Hematopoietic multipotent progenitor cell treated with erythropoietin and hydrocortisone succinate and interleukin-3 and kit ligand, for 4 days (in vitro differentiated cells): ENCODE results near the gene TGFBR2.

Source experiments
- DNase-seq: peaks from one replicate; pipeline ENCODE4 v3.0.0-alpha.2; 2015

The TGFBR2 gene

GRCh38 chr3:30695302-30696061 is 89.1 kb downstream of the TGFBR2 start:
- DNase-seq = no peak

- DNase-seq = no peak
These were observed 90.0 kb downstream of the TGFBR2 start for GRCh38 chr3:30696403-30696819.

GRCh38 chr3:30696896-30697295 is 90.5 kb downstream of the TGFBR2 start:
- DNase-seq = peak; percentile 81

GRCh38 chr3:30698549-30698948 is 92.1 kb downstream of the TGFBR2 start:
- DNase-seq = no peak

GRCh38 chr3:30699927-30700326 is 93.5 kb downstream of the TGFBR2 start:
- DNase-seq = no peak

- no peak for DNase-seq
These were observed 94.4 kb downstream of the TGFBR2 start for GRCh38 chr3:30700702-30701321.

- no peak for DNase-seq
These were observed 95.8 kb downstream of the TGFBR2 start for GRCh38 chr3:30702038-30702827.

GRCh38 chr3:30702828-30703397 is 96.5 kb downstream of the TGFBR2 start:
- no peak for DNase-seq

- no peak for DNase-seq
These were observed 98.8 kb downstream of the TGFBR2 start for GRCh38 chr3:30704931-30705890.

GRCh38 chr3:30707825-30708224 is 101.4 kb downstream of the TGFBR2 start:
- DNase-seq = no peak

- no peak for DNase-seq
These were observed 102.1 kb downstream of the TGFBR2 start for GRCh38 chr3:30708472-30708871.

GRCh38 chr3:30710017-30710416 is 103.6 kb downstream of the TGFBR2 start:
- no peak for DNase-seq

- peak; percentile 48 for DNase-seq
These were observed 104.8 kb downstream of the TGFBR2 start for GRCh38 chr3:30711151-30711550.

GRCh38 chr3:30711867-30712266 is 105.5 kb downstream of the TGFBR2 start:
- no peak for DNase-seq

- DNase-seq = no peak
These were observed 106.6 kb downstream of the TGFBR2 start for GRCh38 chr3:30712991-30713390.

GRCh38 chr3:30713885-30714503 is 107.6 kb downstream of the TGFBR2 start:
- no peak for DNase-seq

GRCh38 chr3:30719536-30719935 is 113.1 kb downstream of the TGFBR2 start:
- no peak for DNase-seq

GRCh38 chr3:30720586-30721313 is 114.3 kb downstream of the TGFBR2 start:
- DNase-seq = no peak

GRCh38 chr3:30721314-30721634 is 114.9 kb downstream of the TGFBR2 start:
- DNase-seq = no peak

- no peak for DNase-seq
These were observed 116.8 kb downstream of the TGFBR2 start for GRCh38 chr3:30723211-30723610.

GRCh38 chr3:30724863-30725262 is 118.5 kb downstream of the TGFBR2 start:
- no peak for DNase-seq
